ENCODE measurements around the gene UXS1.

GRCh38 chr2:106090916-106091618 is 103.0 kb downstream of the UXS1 start:
- TF ChIP-seq POLR2A (IDR thresholded peaks at IDR 0.05; ENCODE audit: low read length) (no peak), GATA1 (IDR thresholded peaks at IDR 0.05; ENCODE audit: low read depth, low read length) (no peak)
